Tibial nerve (tissue), 4 donors: Measurements from ENCODE around the gene EP400. TPM values are rescaled to one million over a fixed set of nuclear protein-coding genes. Genes with fewer than 3 reads are reported as not detected.

Source experiments
- DNase-seq, 2 donors: peaks; one replicate each; pipeline ENCODE4 v3.0.0-alpha.2; 2019; ENCODE audit warnings: low spot score in 2 of 2
- H3K27ac ChIP-seq, 4 donors: fragments of 200-600 bp; sonication (generic) in 3 of 4; one replicate each; pipeline ENCODE4 v1.5.1; 2017 to 2019; ENCODE audit warnings: mild to moderate bottlenecking in 1 of 4
- H3K27me3 ChIP-seq, 2 donors: fragments of 200-600 bp; sonication (generic) in 1 of 2; one replicate each; pipeline versions ENCODE4 v1.5.1 to v1.6.0; 2017 to 2019
- H3K36me3 ChIP-seq, 3 donors: fragments of 200-600 bp; sonication (generic); one replicate each; pipeline ENCODE4 v1.5.1; 2018 to 2019
- H3K4me1 ChIP-seq, 4 donors: fragments of 200-600 bp; sonication (generic) in 3 of 4; one replicate each; pipeline ENCODE4 v1.5.1; 2017 to 2019
- H3K4me3 ChIP-seq, 4 donors: fragments of 200-600 bp; sonication (generic) in 3 of 4; one replicate each; pipeline ENCODE4 v1.5.1; 2017 to 2019; ENCODE audit warnings: mild to moderate bottlenecking in 1 of 4, moderate library complexity in 1 of 4
- H3K9me3 ChIP-seq, 4 donors: fragments of 200-600 bp; sonication (generic) in 3 of 4; one replicate each; pipeline ENCODE4 v1.5.1; 2017 to 2019
- EP300 ChIP-seq, 2 donors: sonication (generic); formaldehyde crosslinking; IDR thresholded peaks; one replicate each; pipeline ENCODE4 v1.6.1; 2017; ENCODE audit warnings: antibody characterized with exemption in 2 of 2, mild to moderate bottlenecking in 1 of 2
- POLR2A ChIP-seq, 2 donors: fragments of 450-650 bp; IDR thresholded peaks; one replicate each; pipeline ENCODE4 v1.6.1; 2017; ENCODE audit warnings: antibody characterized with exemption in 2 of 2, mild to moderate bottlenecking in 2 of 2, moderate library complexity in 2 of 2
- WGBS, 2 donors: methylation state at CpG; one replicate each; pipeline ENCODE4 v1.1.5; 2018; 5-methylcytosine and 5-hydroxymethylcytosine counted together
- total RNA-seq, 4 donors: library from RNA; depleted of rRNA; stranded (reverse); fragments of >200 nt; gene quantifications; one replicate each; pipeline ENCODE4 v1.1.0, GENCODE V29; 2016
- TF ChIP-seq, protein P1 (sequence below), 5 experiments: fragments of 200-600 bp in 3 of 5; fragments of 450-650 bp in 2 of 5; sonication (generic) in 3 of 5; IDR thresholded peaks; one replicate each; pipeline ENCODE4 v1.5.1; 2016 to 2019; ENCODE audit warnings: antibody characterized with exemption in 5 of 5, mild to moderate bottlenecking in 3 of 5, moderate library complexity in 2 of 5

EP400 gene
- total RNA-seq, 4 donors from 2014 or later: 27.8 to 41.4 (median 32.2) TPM

DNA sequence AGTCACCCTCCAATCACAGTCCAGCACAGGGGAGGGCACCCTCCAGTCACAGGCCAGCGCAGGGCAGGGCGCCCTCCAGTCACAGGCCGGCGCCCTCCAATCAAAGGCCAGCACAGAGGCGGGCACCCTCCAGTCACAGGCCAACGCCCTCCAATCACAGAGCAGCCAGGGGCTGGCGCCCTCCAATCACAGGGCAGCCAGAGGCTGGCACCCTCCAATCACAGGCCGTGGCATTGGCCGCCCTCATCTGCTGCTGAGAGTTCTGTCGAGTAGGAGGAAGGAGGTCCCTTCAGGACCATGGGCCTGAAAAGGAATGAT is 167.8 kb downstream of the EP400 start:
- Histone ChIP-seq H3K36me3 (peaks cover 0 to 96% (median 0%) of the 10 kb centered on the region in 3 donors), H3K4me3 (no peak overlapping the region), H3K4me1 (no peaks in the 10 kb centered on the region), H3K9me3 (no peaks in the 10 kb centered on the region), H3K27ac (no peak overlapping the region), H3K27me3 (no peaks in the 10 kb centered on the region)
- no peak for DNase-seq
- TF ChIP-seq, protein P1, sequence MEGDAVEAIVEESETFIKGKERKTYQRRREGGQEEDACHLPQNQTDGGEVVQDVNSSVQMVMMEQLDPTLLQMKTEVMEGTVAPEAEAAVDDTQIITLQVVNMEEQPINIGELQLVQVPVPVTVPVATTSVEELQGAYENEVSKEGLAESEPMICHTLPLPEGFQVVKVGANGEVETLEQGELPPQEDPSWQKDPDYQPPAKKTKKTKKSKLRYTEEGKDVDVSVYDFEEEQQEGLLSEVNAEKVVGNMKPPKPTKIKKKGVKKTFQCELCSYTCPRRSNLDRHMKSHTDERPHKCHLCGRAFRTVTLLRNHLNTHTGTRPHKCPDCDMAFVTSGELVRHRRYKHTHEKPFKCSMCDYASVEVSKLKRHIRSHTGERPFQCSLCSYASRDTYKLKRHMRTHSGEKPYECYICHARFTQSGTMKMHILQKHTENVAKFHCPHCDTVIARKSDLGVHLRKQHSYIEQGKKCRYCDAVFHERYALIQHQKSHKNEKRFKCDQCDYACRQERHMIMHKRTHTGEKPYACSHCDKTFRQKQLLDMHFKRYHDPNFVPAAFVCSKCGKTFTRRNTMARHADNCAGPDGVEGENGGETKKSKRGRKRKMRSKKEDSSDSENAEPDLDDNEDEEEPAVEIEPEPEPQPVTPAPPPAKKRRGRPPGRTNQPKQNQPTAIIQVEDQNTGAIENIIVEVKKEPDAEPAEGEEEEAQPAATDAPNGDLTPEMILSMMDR (IDR thresholded peaks at IDR 0.05): no peak
- TF ChIP-seq POLR2A (IDR thresholded peaks at IDR 0.05) (no peak), EP300 (IDR thresholded peaks at IDR 0.05) (no peak)
- WGBS, 2 donors: 85 to 88% methylated on average over 5 to 10 of the region's 10 CpGs

DNA sequence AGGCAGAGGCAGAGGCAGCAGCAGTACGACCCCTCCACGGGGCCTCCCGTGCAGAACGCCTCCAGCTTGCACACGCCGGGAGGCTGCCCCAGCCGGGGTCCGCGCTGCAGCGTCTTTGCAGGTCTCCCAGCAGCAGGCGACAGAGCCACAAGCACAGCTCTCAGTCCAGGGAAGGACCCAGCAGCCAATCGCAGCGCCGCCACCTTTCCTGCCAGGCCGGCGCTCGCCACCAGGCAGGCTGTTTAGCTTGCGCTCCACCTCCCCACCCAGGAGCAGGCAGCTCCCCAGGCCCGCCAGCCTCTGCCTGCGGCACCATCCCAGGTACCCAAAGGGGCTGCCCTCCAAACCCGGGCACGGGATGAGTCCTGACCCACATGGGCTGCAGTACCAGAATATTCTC is 169.1 kb downstream of the EP400 start:
- no peak overlapping the region for H3K4me3 ChIP-seq
- WGBS, 2 donors: 72 to 89% methylated on average over 18 to 21 of the region's 22 CpGs
- H3K27ac ChIP-seq: no peak overlapping the region
- TF ChIP-seq EP300 (IDR thresholded peaks at IDR 0.05) (no peak), POLR2A (IDR thresholded peaks at IDR 0.05) (no peak)
- TF ChIP-seq, protein P1 (IDR thresholded peaks at IDR 0.05): no peak
- H3K4me1 ChIP-seq: no peaks in the 10 kb centered on the region
- DNase-seq: no peak
- no peaks in the 10 kb centered on the region for H3K27me3 ChIP-seq
- no peaks in the 10 kb centered on the region for H3K9me3 ChIP-seq
- peaks cover 0 to 97% (median 0%) of the 10 kb centered on the region in 3 donors for H3K36me3 ChIP-seq

DNA sequence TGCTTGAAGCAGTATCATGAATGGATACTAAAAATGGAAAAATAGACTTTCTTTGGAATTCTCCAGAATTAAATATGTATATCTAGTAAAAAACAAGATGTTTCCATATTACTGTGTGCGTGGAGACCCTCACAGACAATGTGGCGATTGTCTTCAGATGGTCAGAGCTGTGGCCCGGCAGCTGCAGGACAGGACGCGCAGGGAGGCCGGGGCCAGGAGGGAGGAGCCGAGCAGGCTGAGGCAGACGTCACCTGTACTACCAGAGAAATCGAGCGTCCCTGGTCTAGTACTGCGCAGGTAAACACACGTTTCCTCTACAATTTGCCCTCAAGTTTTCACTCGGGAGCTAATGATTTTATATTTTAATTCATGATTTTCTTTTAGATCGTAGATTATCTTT is 171.5 kb downstream of the EP400 start:
- Histone ChIP-seq H3K27me3 (no peaks in the 10 kb centered on the region), H3K9me3 (no peaks in the 10 kb centered on the region), H3K36me3 (peaks cover 0 to 97% (median 5%) of the 10 kb centered on the region in 3 donors), H3K4me1 (no peaks in the 10 kb centered on the region), H3K4me3 (no peak overlapping the region), H3K27ac (no peak overlapping the region)
- TF ChIP-seq EP300 (IDR thresholded peaks at IDR 0.05) (no peak), POLR2A (IDR thresholded peaks at IDR 0.05) (no peak)
- TF ChIP-seq, protein P1 (IDR thresholded peaks at IDR 0.05): no peak
- WGBS, 2 donors: 76 to 80% methylated on average over 14 of the region's 14 CpGs
- no peak for DNase-seq

DNA sequence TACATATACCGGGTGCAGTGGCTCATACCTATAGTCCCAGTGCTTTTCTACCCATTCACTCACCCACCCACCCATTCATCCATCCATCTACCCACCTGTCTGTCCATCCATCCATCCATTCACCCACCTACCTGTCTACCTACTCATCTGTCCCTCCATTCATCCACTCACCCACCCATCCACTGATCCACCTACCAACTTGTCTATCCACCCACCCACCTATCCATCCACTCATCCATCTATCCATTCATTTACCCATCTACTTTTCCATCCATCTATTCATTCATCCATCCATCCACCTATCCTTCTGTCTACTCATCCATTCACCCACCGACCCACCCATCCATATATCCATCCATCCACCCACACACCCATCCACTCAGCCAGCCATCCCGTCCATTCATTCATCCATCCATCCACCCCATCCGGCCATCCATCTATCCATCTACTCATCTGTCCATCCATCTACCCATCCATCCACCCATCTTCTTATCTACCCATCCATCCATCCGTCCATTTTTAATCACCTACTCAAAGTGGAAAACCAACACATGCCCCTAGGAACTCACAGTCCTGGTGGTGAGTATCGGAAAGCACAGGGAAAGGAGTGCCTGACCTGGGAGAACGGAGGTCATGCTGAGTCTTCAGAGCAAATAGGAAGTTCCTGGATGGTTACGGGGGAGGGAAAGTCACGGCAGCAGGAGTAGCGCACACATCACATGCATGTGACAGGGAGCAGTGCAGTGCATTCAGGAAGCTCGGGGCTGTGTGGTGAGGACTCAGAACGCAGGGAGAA is 174.4 kb downstream of the EP400 start:
- Histone ChIP-seq H3K9me3 (peaks cover 0 to 11% (median 0%) of the 10 kb centered on the region in 4 donors), H3K36me3 (peaks cover 0 to 98% (median 14%) of the 10 kb centered on the region in 3 donors), H3K27me3 (no peaks in the 10 kb centered on the region), H3K27ac (no peak overlapping the region), H3K4me1 (no peaks in the 10 kb centered on the region), H3K4me3 (no peak overlapping the region)
- no peak for DNase-seq
- TF ChIP-seq POLR2A (IDR thresholded peaks at IDR 0.05) (no peak), EP300 (IDR thresholded peaks at IDR 0.05) (no peak)
- TF ChIP-seq, protein P1 (IDR thresholded peaks at IDR 0.05): no peak
- 88 to 97% methylated on average over 12 of the region's 12 CpGs for WGBS, 2 donors

DNA sequence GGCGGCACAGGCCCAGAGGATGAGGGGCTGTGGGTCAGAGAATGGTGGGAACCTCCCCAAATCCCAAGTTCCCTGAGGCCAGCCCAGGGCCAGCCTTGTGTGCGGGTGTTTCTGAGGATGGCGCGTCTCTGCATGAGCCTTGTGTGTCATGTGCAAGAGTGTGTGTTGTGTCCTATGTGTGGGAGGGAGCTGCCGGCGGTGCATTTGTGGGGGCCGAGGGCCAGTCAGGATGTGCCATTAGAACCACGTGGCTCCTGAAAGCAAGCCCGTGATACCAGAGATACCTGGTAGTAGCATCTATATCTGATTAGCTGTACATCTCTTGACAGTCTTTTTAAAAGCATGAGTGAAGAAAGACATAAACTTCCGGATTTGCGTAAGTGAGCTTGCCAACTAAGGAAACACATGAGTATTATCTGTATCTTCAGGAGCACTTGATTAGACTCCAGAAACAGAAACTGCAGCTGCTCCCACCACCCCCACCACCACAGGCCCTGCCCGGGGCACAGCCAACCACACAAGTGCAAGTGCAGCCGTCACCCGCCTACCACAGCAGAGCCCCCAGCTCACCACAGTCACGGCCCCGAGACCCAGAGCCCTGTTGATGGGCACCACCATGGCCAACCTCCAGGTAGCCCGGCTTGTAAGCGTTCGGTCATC is 175.2 kb downstream of the EP400 start:
- H3K4me3 ChIP-seq: no peak overlapping the region
- H3K4me1 ChIP-seq: no peaks in the 10 kb centered on the region
- peaks cover 0 to 98% (median 14%) of the 10 kb centered on the region in 3 donors for H3K36me3 ChIP-seq
- DNase-seq: no peak
- H3K27ac ChIP-seq: no peak overlapping the region
- peaks cover 0 to 11% (median 0%) of the 10 kb centered on the region in 4 donors for H3K9me3 ChIP-seq
- H3K27me3 ChIP-seq: no peaks in the 10 kb centered on the region
- WGBS, 2 donors: 93 to 97% methylated on average over 19 of the region's 19 CpGs
- TF ChIP-seq EP300 (IDR thresholded peaks at IDR 0.05): no peak
